Measurements from ENCODE around the gene RFX3. TPM values are rescaled to one million over a fixed set of nuclear protein-coding genes. Genes with fewer than 3 reads are reported as not detected.

RFX3 gene
- total and polyA plus RNA-seq, 2 donors (not counting 3 experiments of a cell fraction or from before 2014, with no cell fraction given), result 4.8 to 10.5 TPM

DNA sequence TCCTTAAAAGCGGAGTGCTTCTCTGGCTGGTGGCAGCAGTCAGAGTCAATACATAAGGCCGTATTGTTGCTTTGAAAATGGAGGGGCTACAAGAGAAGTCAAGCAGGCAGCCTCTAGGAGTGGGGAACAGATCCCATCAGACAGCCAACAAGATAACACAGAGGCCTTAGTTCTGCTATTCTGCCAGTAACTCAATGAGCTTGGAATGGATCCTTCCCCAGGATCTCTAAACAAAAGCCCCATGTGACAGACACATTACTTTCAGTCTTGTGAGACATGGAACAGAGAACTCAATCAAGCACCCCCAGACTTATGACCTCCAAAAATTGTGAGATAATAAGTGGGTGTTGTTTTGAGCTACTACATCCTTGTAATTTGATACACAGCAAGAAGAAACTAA lies 158.6 kb downstream of the RFX3 start:
- H4K20me1 ChIP-seq (replicated peaks; ENCODE audit: control insufficient read depth, extremely low read depth, insufficient read depth, low read length), result no peaks in the 10 kb centered on the region
- no peaks in the 10 kb centered on the region for H3K4me1 ChIP-seq (ENCODE audit: control insufficient read depth, extremely low read depth, insufficient read depth, low read length)
- H3K9me1 ChIP-seq (replicated peaks; ENCODE audit: control insufficient read depth, extremely low read depth, insufficient read depth, low read length), result no peaks in the 10 kb centered on the region
- DNase-seq (ENCODE audit: low read depth, low spot score), result no peak
- H2AFZ ChIP-seq (ENCODE audit: low read depth, low read length), result no peak overlapping the region
- no peak overlapping the region for H3K27ac ChIP-seq (ENCODE audit: insufficient read depth, low read depth, low read length)
- H3K79me2 ChIP-seq (ENCODE audit: control insufficient read depth, insufficient read depth, low read length), result no peaks in the 10 kb centered on the region
- H3K9me3 ChIP-seq (replicated peaks; ENCODE audit: control insufficient read depth, insufficient read depth, low read length), result no peaks in the 10 kb centered on the region
- H3K4me3 ChIP-seq (replicated peaks in 1 of 3; ENCODE audit: insufficient read depth in 1 of 3, low read depth in 1 of 3, low read length in 3 of 3), result no peak overlapping the region
- TF ChIP-seq GATA2 (IDR thresholded peaks at IDR 0.05; ENCODE audit: insufficient read depth, insufficient read length, low read depth, low read length) (no peak), FOS (IDR thresholded peaks at IDR 0.05; ENCODE audit: borderline replicate concordance, insufficient read depth, low read length) (no peak), EZH2 (IDR thresholded peaks at IDR 0.05; ENCODE audit: borderline replicate concordance, low read depth, low read length, severe bottlenecking) (no peak), MYC (IDR thresholded peaks at IDR 0.05; ENCODE audit: low read depth, low read length) (no peak)
- TF ChIP-seq, protein P1, sequence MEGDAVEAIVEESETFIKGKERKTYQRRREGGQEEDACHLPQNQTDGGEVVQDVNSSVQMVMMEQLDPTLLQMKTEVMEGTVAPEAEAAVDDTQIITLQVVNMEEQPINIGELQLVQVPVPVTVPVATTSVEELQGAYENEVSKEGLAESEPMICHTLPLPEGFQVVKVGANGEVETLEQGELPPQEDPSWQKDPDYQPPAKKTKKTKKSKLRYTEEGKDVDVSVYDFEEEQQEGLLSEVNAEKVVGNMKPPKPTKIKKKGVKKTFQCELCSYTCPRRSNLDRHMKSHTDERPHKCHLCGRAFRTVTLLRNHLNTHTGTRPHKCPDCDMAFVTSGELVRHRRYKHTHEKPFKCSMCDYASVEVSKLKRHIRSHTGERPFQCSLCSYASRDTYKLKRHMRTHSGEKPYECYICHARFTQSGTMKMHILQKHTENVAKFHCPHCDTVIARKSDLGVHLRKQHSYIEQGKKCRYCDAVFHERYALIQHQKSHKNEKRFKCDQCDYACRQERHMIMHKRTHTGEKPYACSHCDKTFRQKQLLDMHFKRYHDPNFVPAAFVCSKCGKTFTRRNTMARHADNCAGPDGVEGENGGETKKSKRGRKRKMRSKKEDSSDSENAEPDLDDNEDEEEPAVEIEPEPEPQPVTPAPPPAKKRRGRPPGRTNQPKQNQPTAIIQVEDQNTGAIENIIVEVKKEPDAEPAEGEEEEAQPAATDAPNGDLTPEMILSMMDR (IDR thresholded peaks at IDR 0.05; ENCODE audit: extremely low read depth in 1 of 2, insufficient read depth in 1 of 2, low read depth in 1 of 2, low read length in 2 of 2), result no peak
- H3K9ac ChIP-seq (replicated peaks; ENCODE audit: extremely low read depth, insufficient read depth, low read length), result no peak overlapping the region
- H3K27me3 ChIP-seq (ENCODE audit: control insufficient read depth in 2 of 2, insufficient read depth in 2 of 2, low read length in 2 of 2), result no peaks in the 10 kb centered on the region
- dilution Hi-C loops (cut with MboI; ENCODE audit: extremely low pct_ligation_motif_present, low sequenced_read_pairs), result no loop called here
- FAIRE-seq, result no peak
- intact Hi-C loops (cut with micrococcal nuclease), result loop anchor here (10.0 kb wide), 1 partner anchor 62 kb away; no protein-coding TSS in a partner anchor
- no peaks in the 10 kb centered on the region for H3K36me3 ChIP-seq (ENCODE audit: control insufficient read depth in 2 of 2, extremely low read depth in 1 of 2, insufficient read depth in 2 of 2, low read length in 2 of 2)
- ChIA-PET CTCF (no interaction called here), POLR2A (no interaction called here)
- no peak overlapping the region for H3K4me2 ChIP-seq (ENCODE audit: insufficient read depth, low read length)
- no TSS peak for BruUV-seq (replicated peaks)
